SK-N-SH (cell line): ENCODE measurements around the gene L3MBTL2. TPM values are rescaled to one million over a fixed set of nuclear protein-coding genes. Genes with fewer than 3 reads are reported as not detected.

Experiments
- CTCF ChIA-PET: fragments of 300-600, 350-600 bp; formaldehyde crosslinking; extraction: SDS; loops from one replicate; lab custom pipeline; 2021; lab: Yijun Ruan, JAX
- POLR2A ChIA-PET: fragments of 350-600 bp; sonication (Branson Sonifier 250); formaldehyde crosslinking; extraction: SDS; loops from one replicate; lab custom pipeline; 2020; ENCODE audit warnings: antibody characterized with exemption, inconsistent platforms; lab: Yijun Ruan, JAX
- DNase-seq: peaks from one replicate; pipeline ENCODE4 v3.0.0; 2012
- H2AFZ ChIP-seq: fragments of 200-600 bp; sonication (generic); 2 replicates; pipeline ENCODE4 v1.8.1; 2016; ENCODE audit warnings: antibody characterized with exemption, mild to moderate bottlenecking, low read depth
- H3F3A ChIP-seq: fragments of 200-600 bp; sonication (generic); replicated peaks from 2 replicates; pipeline ENCODE3; 2016; ENCODE audit warnings: antibody characterized with exemption, mild to moderate bottlenecking; ENCODE audit not compliant: insufficient read depth
- H3K27ac ChIP-seq, 2 experiments: fragments of 200-500 bp in 1 of 2; fragments of 200-600 bp in 1 of 2; sonication (Bioruptor generic) in 1 of 2; sonication (generic), shearing (Covaris generic) in 1 of 2; 2 replicates each; pipeline versions ENCODE4 v1.5.1 to v1.6.1; 2014 to 2016; ENCODE audit warnings: low read depth in 2 of 2, inconsistent platforms in 1 of 2, low read length in 1 of 2, mild to moderate bottlenecking in 1 of 2, mixed read lengths in 1 of 2
- H3K27me3 ChIP-seq: fragments of 200-600 bp; sonication (generic), shearing (Covaris generic); 2 replicates; pipeline ENCODE4 v1.6.1; 2016; ENCODE audit warnings: mixed run types; ENCODE audit not compliant: insufficient read depth
- H3K36me3 ChIP-seq, 2 experiments: fragments of 200-500 bp in 1 of 2; fragments of 200-600 bp in 1 of 2; sonication (Bioruptor generic) in 1 of 2; sonication (generic) in 1 of 2; replicated peaks in 1 of 2; 2 replicates each; pipeline versions ENCODE3 to v1.5.1; 2014 to 2016; ENCODE audit warnings: low read length in 1 of 2, mild to moderate bottlenecking in 1 of 2; ENCODE audit not compliant: insufficient read depth in 2 of 2, control insufficient read depth in 1 of 2
- H3K4me1 ChIP-seq, 2 experiments: fragments of 200-500 bp in 1 of 2; fragments of 200-600 bp in 1 of 2; sonication (Bioruptor generic) in 1 of 2; sonication (generic), shearing (Covaris generic) in 1 of 2; 2 replicates each; pipeline versions ENCODE4 v1.5.1 to v1.6.1; 2014 to 2016; ENCODE audit warnings: low read depth in 1 of 2, low read length in 1 of 2, mixed run types in 1 of 2; ENCODE audit not compliant: insufficient read depth in 2 of 2, control insufficient read depth in 1 of 2
- H3K4me2 ChIP-seq: fragments of 200-600 bp; sonication (generic), shearing (Covaris generic); 2 replicates; pipeline ENCODE4 v1.6.1; 2017; ENCODE audit warnings: mixed run types
- H3K4me3 ChIP-seq, 2 experiments: fragments of 200-500 bp in 1 of 2; fragments of 200-600 bp in 1 of 2; sonication (Bioruptor generic) in 1 of 2; sonication (generic), shearing (Covaris generic) in 1 of 2; 2 replicates each; pipeline versions ENCODE4 v1.5.1 to v1.8.1; 2014 to 2016; ENCODE audit warnings: low read depth in 2 of 2, inconsistent platforms in 1 of 2, low read length in 1 of 2, mild to moderate bottlenecking in 1 of 2, mixed read lengths in 1 of 2, moderate library complexity in 1 of 2
- H3K79me2 ChIP-seq: fragments of 200-600 bp; sonication (generic); 2 replicates; pipeline ENCODE4 v1.8.1; 2017; ENCODE audit warnings: mild to moderate bottlenecking; ENCODE audit not compliant: insufficient read depth
- H3K9ac ChIP-seq: fragments of 200-600 bp; sonication (generic); 2 replicates; pipeline ENCODE4 v1.6.1; 2017; ENCODE audit warnings: mixed run types
- H3K9me2 ChIP-seq: fragments of 200-600 bp; sonication (generic); 2 replicates; pipeline ENCODE4 v1.6.1; 2017; ENCODE audit warnings: mixed run types
- H3K9me3 ChIP-seq: fragments of 200-600 bp; sonication (generic); 2 replicates; pipeline ENCODE4 v1.6.1; 2017; ENCODE audit warnings: mixed run types, mild to moderate bottlenecking, moderate library complexity
- H4K20me1 ChIP-seq: fragments of 200-600 bp; sonication (generic); 2 replicates; pipeline ENCODE4 v1.6.1; 2017; ENCODE audit warnings: mild to moderate bottlenecking, mixed run types; ENCODE audit not compliant: insufficient read depth
- CTCF ChIP-seq: fragments of 200-600 bp; sonication (generic); IDR thresholded peaks from 2 replicates; pipeline ENCODE4 v1.6.1; 2017; ENCODE audit warnings: antibody characterized with exemption, mild to moderate bottlenecking, moderate library complexity
- ELF1 ChIP-seq: IDR thresholded peaks from 2 replicates; pipeline ENCODE4 v1.4.0; 2012
- EZH2phosphoT487 ChIP-seq: fragments of 200-600 bp; sonication (generic); IDR thresholded peaks from 2 replicates; pipeline ENCODE4 v1.6.1; 2017; ENCODE audit warnings: low read depth, mixed run types, mild to moderate bottlenecking, antibody characterized with exemption, moderate library complexity, borderline replicate concordance
- GABPA ChIP-seq: IDR thresholded peaks from 2 replicates; pipeline ENCODE4 v1.4.0; 2012; ENCODE audit warnings: low read depth, mild to moderate bottlenecking
- GATA2 ChIP-seq: sonication (generic); formaldehyde crosslinking; IDR thresholded peaks from 2 replicates; pipeline ENCODE4 v1.5.0; 2020; ENCODE audit warnings: mild to moderate bottlenecking, missing genetic modification reagents
- JUND ChIP-seq: IDR thresholded peaks from 2 replicates; pipeline ENCODE4 v1.4.0; 2012
- MEF2A ChIP-seq: IDR thresholded peaks from 2 replicates; pipeline ENCODE4 v1.4.0; 2012; ENCODE audit warnings: low read depth, borderline replicate concordance
- NFIC ChIP-seq: IDR thresholded peaks from 2 replicates; pipeline ENCODE4 v1.4.0; 2012; ENCODE audit warnings: borderline replicate concordance
- PBX3 ChIP-seq: IDR thresholded peaks from 2 replicates; pipeline ENCODE4; 2012
- RAD21 ChIP-seq: IDR thresholded peaks from 2 replicates; pipeline ENCODE4 v1.6.1; 2012; ENCODE audit warnings: mild to moderate bottlenecking, low read length
- RCOR1 ChIP-seq: fragments of 150-350 bp; IDR thresholded peaks from 2 replicates; pipeline ENCODE4 v1.6.1; 2017; ENCODE audit warnings: antibody characterized with exemption, low read length
- RFX5 ChIP-seq: IDR thresholded peaks from 2 replicates; pipeline ENCODE4 v1.6.1; 2012; ENCODE audit warnings: mild to moderate bottlenecking, improper control_type of control experiment, low read length
- RXRA ChIP-seq: IDR thresholded peaks from 2 replicates; pipeline ENCODE4 v1.4.0; 2012; ENCODE audit warnings: low read depth, mild to moderate bottlenecking, borderline replicate concordance
- TCF12 ChIP-seq: IDR thresholded peaks from 2 replicates; pipeline ENCODE4 v1.4.0; 2012
- TEAD4 ChIP-seq: IDR thresholded peaks from 2 replicates; pipeline ENCODE4 v1.4.0; 2012; ENCODE audit warnings: mild to moderate bottlenecking, borderline replicate concordance; ENCODE audit not compliant: insufficient read depth
- USF1 ChIP-seq: IDR thresholded peaks from 2 replicates; pipeline ENCODE4 v1.4.0; 2012; ENCODE audit warnings: low read depth, borderline replicate concordance
- USF2 ChIP-seq: fragments of 150-350 bp; IDR thresholded peaks from 2 replicates; pipeline ENCODE4 v1.6.1; 2017; ENCODE audit warnings: antibody characterized with exemption, low read length, low read depth, borderline replicate concordance
- YY1 ChIP-seq: IDR thresholded peaks from 2 replicates; pipeline ENCODE4 v1.4.0; 2012; ENCODE audit warnings: low read depth, mild to moderate bottlenecking
- ZBTB33 ChIP-seq: IDR thresholded peaks from 2 replicates; pipeline ENCODE4 v1.4.0; 2012; ENCODE audit warnings: low read depth, borderline replicate concordance
- WGBS: methylation state at CpG from one replicate; pipeline ENCODE4 v1.1.6; 2017; ENCODE audit warnings: low lambda C conversion rate; 5-methylcytosine and 5-hydroxymethylcytosine counted together
- polyA plus RNA-seq, 3 experiments: library from polyadenylated mRNA; depleted of rRNA; stranded (reverse); fragments of >200 nt; gene quantifications; 2 replicates each; pipeline ENCODE4 v1.2.3, GENCODE V29; 2012

The L3MBTL2 gene
- polyA plus RNA-seq, 1 of the 3 experiments (the other 2 are of a cell fraction) = 13.3 TPM

- TF ChIP-seq PBX3 (no peak), JUND (no peak), YY1 (no peak), EZH2phosphoT487 (no peak), RAD21 (no peak), RXRA (no peak), NFIC (no peak), TEAD4 (no peak)
These were observed 24.2 kb upstream of the L3MBTL2 start (continued) for GRCh38 chr22:41180926-41181325.

- H3K27ac ChIP-seq = no peak overlapping the region
These were observed 23.5 kb upstream of the L3MBTL2 start for GRCh38 chr22:41181349-41182241.

GRCh38 chr22:41184679-41185078 is 20.4 kb upstream of the L3MBTL2 start:
- Histone ChIP-seq H3K36me3 (peaks cover 0 to under 1% of the 10 kb centered on the region in 2 experiments), H3K9ac (no peak overlapping the region), H4K20me1 (no peaks in the 10 kb centered on the region), H3K9me3 (no peaks in the 10 kb centered on the region), H3K79me2 (no peaks in the 10 kb centered on the region), H3K27me3 (no peaks in the 10 kb centered on the region), H3F3A (peaks cover 2% of the 10 kb centered on the region), H3K9me2 (no peaks in the 10 kb centered on the region), H3K4me3 (no peak overlapping the region), H2AFZ (no peak overlapping the region), H3K27ac (no peak overlapping the region), H3K4me2 (no peak overlapping the region), H3K4me1 (no peaks in the 10 kb centered on the region)
- WGBS = 71% methylated on average over 3 of the region's 3 CpGs
- DNase-seq = no peak
- ChIA-PET POLR2A (no interaction called here), CTCF (no interaction called here)
- no peak for TF ChIP-seq RAD21
- TF ChIP-seq TCF12 = no peak
- no peak for TF ChIP-seq ZBTB33
- TF ChIP-seq USF2 = no peak
- no peak for TF ChIP-seq RCOR1
- TF ChIP-seq USF1 = no peak
- no peak for TF ChIP-seq MEF2A
- TF ChIP-seq EZH2phosphoT487 = no peak
- TF ChIP-seq ELF1 = no peak
- TF ChIP-seq RFX5 = no peak
- TF ChIP-seq GABPA = no peak
- TF ChIP-seq GATA2 = no peak
- TF ChIP-seq CTCF = no peak
- TF ChIP-seq RXRA = no peak

More at GRCh38 chr22:41181349-41182241, 23.5 kb upstream of the L3MBTL2 start:
- H3K9me2 ChIP-seq = no peaks in the 10 kb centered on the region
- H3K36me3 ChIP-seq = peaks cover 4 to 24% of the 10 kb centered on the region in 2 experiments
- DNase-seq = no peak
- POLR2A ChIA-PET = no interaction called here
- H3K4me1 ChIP-seq = no peaks in the 10 kb centered on the region; a peak in 1 of 4 replicates
- no peak overlapping the region for H2AFZ ChIP-seq
- H3K79me2 ChIP-seq = no peaks in the 10 kb centered on the region
- no peak for TF ChIP-seq MEF2A
- no peaks in the 10 kb centered on the region for H4K20me1 ChIP-seq
- no peak overlapping the region for H3K4me2 ChIP-seq
- peaks cover 2% of the 10 kb centered on the region for H3F3A ChIP-seq
- CTCF ChIA-PET = interaction anchor here (0.8 to 1.3 kb wide), 2 partner anchors 9 to 336 kb away, joined by 3 read pairs; no protein-coding TSS in a partner anchor
- H3K4me3 ChIP-seq = no peak overlapping the region
- H3K9me3 ChIP-seq = no peaks in the 10 kb centered on the region
- WGBS = 96% methylated on average over 12 of the region's 15 CpGs
- no peak overlapping the region for H3K9ac ChIP-seq
- no peaks in the 10 kb centered on the region for H3K27me3 ChIP-seq
